ENCODE measurements around the gene GCNT2.
"Not testable (repeated sequence)": the region's sequence is repeated elsewhere in the genome, so short reads cannot be mapped to it uniquely, and the experiment has no call there.

Gene GCNT2

GRCh38 chr6:10660431-10661191, 139.5 kb downstream of the GCNT2 start:
- not testable (repeated sequence) for DNase-seq (ENCODE audit: low spot score)

DNA sequence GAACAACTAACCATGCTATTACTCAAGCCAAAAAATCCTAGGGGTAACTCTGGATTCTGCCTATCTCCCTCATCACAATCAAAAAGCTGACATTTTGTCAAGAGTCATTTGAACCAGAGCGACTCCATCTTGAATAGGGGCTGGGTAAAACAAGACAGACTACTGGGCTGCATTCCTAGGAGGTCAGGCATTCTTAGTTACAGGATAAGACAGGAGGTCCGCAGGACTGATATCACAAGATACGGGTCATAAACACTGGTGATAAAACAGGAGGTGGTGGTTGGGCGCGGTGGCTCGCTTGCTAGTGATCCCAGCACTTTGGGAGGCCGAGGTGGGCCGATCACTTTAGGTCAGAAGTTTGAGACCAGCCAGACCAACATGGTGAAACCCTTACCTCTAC, 141.1 kb downstream of the GCNT2 start:
- DNase-seq (ENCODE audit: low spot score): no peak

DNA sequence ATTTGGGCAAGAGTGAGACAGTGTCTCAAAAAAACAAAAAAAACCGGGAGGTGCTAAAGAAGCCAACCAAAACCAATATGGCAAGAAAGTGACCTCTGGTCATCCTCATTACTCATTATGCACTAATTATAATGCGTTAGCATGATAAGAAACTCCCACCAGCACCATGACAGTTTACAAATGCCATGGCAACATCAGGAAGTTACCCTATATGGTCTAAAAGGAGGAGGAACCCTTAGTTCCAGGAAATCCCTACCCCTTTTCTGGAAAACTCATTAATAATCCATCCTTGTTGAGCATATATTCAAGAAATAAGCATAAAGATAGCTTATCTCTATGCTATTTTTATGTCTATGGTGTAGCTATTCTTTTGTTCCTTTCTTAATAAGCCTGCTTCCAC, 141.6 kb downstream of the GCNT2 start:
- DNase-seq (ENCODE audit: low spot score): no peak

DNA sequence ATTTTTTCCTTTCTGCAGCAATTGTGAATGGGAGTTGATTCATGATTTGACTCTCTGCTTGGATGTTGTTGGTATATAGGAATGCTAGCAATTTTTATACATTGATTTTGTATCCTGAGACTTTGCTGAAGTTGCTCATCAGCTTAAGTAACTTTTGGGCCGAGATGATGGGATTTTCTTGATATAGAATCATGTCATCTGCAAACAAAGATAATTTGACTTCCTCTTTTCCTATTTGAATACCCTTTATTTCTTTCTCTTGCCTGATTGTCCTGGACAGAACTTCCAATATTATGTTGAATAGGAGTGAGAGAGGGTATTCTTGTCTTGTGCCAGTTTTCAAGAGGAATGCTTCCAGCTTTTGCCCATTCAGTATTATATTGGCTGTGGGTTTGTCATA, 144.4 kb downstream of the GCNT2 start:
- not testable (repeated sequence) for DNase-seq (ENCODE audit: low spot score)

GRCh38 chr6:10668126-10668917, 147.2 kb downstream of the GCNT2 start:
- DNase-seq (ENCODE audit: low spot score): no peak

- no peak for DNase-seq (ENCODE audit: low spot score)
These were observed 155.3 kb downstream of the GCNT2 start for GRCh38 chr6:10676403-10676802.

GRCh38 chr6:10678456-10678855, 157.3 kb downstream of the GCNT2 start:
- no peak for DNase-seq (ENCODE audit: low spot score)

Measured in NAMALWA (cell line).